ENCODE data around the gene TRIP12.
"Not testable (repeated sequence)": the region's sequence is repeated elsewhere in the genome, so short reads cannot be mapped to it uniquely, and the experiment has no call there.

The TRIP12 gene

GRCh38 chr2:229903037-229903436, 18.8 kb downstream of the TRIP12 start:
- TF ChIP-seq, protein P1, sequence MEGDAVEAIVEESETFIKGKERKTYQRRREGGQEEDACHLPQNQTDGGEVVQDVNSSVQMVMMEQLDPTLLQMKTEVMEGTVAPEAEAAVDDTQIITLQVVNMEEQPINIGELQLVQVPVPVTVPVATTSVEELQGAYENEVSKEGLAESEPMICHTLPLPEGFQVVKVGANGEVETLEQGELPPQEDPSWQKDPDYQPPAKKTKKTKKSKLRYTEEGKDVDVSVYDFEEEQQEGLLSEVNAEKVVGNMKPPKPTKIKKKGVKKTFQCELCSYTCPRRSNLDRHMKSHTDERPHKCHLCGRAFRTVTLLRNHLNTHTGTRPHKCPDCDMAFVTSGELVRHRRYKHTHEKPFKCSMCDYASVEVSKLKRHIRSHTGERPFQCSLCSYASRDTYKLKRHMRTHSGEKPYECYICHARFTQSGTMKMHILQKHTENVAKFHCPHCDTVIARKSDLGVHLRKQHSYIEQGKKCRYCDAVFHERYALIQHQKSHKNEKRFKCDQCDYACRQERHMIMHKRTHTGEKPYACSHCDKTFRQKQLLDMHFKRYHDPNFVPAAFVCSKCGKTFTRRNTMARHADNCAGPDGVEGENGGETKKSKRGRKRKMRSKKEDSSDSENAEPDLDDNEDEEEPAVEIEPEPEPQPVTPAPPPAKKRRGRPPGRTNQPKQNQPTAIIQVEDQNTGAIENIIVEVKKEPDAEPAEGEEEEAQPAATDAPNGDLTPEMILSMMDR (IDR thresholded peaks at IDR 0.05; ENCODE audit: insufficient read depth, missing control alignments): no peak
- no peak for DNase-seq (ENCODE audit: insufficient read length, low spot score)
- no peak for FAIRE-seq

- FAIRE-seq (no peak), DNase-seq (ENCODE audit: insufficient read length, low spot score) (no peak)
These were observed 20.0 kb downstream of the TRIP12 start for GRCh38 chr2:229901819-229902218.

GRCh38 chr2:229900514-229900913, 21.3 kb downstream of the TRIP12 start:
- DNase-seq (ENCODE audit: insufficient read length, low spot score); FAIRE-seq: not testable (repeated sequence)

More at GRCh38 chr2:229901819-229902218, 20.0 kb downstream of the TRIP12 start:
- TF ChIP-seq, protein P1 (IDR thresholded peaks at IDR 0.05; ENCODE audit: insufficient read depth, missing control alignments): no peak

DNA sequence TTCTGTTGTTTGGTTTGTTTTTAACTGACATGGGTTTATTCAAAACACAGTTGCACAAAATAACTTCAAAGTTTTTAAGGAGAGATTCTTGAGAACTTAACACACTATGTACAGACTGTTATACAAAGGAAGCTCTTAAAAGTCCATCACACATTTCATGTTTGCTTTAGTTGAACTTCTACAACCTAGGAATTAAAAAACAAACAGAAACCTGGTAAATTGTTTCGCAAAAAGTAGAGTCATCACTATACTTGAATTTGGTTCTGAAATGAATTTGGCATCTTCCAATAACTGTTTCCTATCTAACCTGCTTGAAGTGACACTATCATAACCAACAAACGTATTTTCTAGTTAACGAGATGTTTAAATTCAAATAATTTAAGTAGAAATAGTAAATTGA, 21.8 kb downstream of the TRIP12 start:
- FAIRE-seq: peak; percentile 63
- TF ChIP-seq, protein P1 (IDR thresholded peaks at IDR 0.05; ENCODE audit: insufficient read depth, missing control alignments): no peak
- no peak for DNase-seq (ENCODE audit: insufficient read length, low spot score)

GRCh38 chr2:229899604-229900003, 22.2 kb downstream of the TRIP12 start:
- DNase-seq (ENCODE audit: insufficient read length, low spot score) (no peak), FAIRE-seq (no peak)
- TF ChIP-seq, protein P1 (IDR thresholded peaks at IDR 0.05; ENCODE audit: insufficient read depth, missing control alignments): no peak

- TF ChIP-seq, protein P1 (IDR thresholded peaks at IDR 0.05; ENCODE audit: insufficient read depth, missing control alignments): no peak
- DNase-seq (ENCODE audit: insufficient read length, low spot score): no peak
- FAIRE-seq: no peak
These were observed 25.0 kb downstream of the TRIP12 start for GRCh38 chr2:229896857-229897256.

DNA sequence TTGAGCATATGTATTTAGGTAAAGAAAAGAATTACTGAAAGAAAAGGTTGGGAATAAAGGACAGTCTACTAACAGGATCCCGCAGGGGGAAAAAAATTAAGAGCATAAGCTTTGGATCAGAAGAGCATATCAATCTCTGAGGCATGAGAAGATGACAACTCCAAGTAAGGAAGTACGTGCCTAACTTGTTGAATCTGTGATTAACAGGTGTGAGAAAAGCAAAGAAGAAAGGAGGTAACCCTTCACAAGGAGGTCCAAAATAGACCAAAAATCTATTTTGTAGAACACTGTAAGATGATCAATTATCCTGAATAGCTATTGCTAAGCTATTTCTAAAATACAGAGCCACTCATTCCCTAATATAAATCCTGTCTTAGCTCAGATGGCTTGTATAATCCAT, 32.8 kb downstream of the TRIP12 start:
- FAIRE-seq (no peak), DNase-seq (ENCODE audit: insufficient read length, low spot score) (no peak)
- TF ChIP-seq, protein P1 (IDR thresholded peaks at IDR 0.05; ENCODE audit: insufficient read depth, missing control alignments): no peak

- FAIRE-seq (no peak), DNase-seq (ENCODE audit: insufficient read length, low spot score) (no peak)
- TF ChIP-seq, protein P1 (IDR thresholded peaks at IDR 0.05; ENCODE audit: insufficient read depth, missing control alignments): no peak
These were observed 33.8 kb downstream of the TRIP12 start for GRCh38 chr2:229888031-229888430.
